ENCODE data around the gene PABPN1.
A peak's percentile ranks its signal among the peaks of the same experiment; 100 is the strongest.

The PABPN1 gene

DNA sequence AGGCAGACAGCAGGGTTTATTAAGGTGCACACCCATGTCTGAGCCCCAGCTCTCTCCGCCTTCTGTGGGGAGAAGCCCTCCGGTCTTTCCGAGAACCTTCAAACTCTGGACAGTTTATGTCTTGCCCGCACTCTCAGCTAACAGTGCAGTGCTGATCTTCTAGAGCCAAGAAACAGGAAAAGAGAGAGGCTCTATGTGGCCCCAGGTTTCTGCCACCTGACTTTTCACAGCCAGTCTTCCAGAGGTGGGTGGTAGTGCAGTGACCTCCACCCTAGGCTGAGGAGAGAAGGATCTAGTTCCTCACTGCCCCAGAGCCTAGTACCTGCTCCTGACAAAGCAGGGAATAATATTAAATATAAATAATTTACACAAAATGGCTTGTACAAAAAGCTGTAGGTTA lies 35.4 kb downstream of the PABPN1 start:
- DNase-seq (no peak), ATAC-seq (no peak)
- Mint-ChIP-seq H3K27ac (no peak overlapping the region), H3K9me3 (no peaks in the 10 kb centered on the region), H3K4me1 (peaks cover 8% of the 10 kb centered on the region), H3K36me3 (ENCODE audit: low read depth) (no peaks in the 10 kb centered on the region), H3K4me3 (no peak overlapping the region), H3K27me3 (peaks cover 13% of the 10 kb centered on the region)

DNA sequence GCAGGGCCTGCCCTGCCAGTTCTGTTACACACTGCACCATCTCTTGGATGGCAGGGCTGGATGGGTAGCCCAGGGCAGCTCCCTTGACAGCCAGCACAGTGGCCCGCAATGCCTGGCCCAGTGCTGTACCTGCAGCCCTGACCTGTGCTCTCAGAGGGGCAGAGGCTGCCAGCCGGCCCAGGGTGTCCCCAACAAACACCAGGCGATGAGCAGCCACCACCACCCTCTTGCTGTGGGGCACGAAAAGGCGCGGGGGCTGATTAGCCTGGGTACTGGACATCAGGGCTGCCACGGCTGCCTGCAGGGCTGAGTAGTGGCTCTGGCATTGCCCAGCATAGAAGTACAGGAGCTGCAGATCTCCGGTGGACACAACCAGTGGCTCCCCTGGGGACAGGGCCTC lies 36.0 kb downstream of the PABPN1 start:
- ATAC-seq (no peak), DNase-seq (no peak)
- H3K4me1 Mint-ChIP-seq = peaks cover 8% of the 10 kb centered on the region
- H3K27ac Mint-ChIP-seq = no peak overlapping the region
- no peaks in the 10 kb centered on the region for H3K9me3 Mint-ChIP-seq
- no peaks in the 10 kb centered on the region for H3K36me3 Mint-ChIP-seq (ENCODE audit: low read depth)
- H3K27me3 Mint-ChIP-seq = peaks cover 13% of the 10 kb centered on the region
- no peak overlapping the region for H3K4me3 Mint-ChIP-seq

DNA sequence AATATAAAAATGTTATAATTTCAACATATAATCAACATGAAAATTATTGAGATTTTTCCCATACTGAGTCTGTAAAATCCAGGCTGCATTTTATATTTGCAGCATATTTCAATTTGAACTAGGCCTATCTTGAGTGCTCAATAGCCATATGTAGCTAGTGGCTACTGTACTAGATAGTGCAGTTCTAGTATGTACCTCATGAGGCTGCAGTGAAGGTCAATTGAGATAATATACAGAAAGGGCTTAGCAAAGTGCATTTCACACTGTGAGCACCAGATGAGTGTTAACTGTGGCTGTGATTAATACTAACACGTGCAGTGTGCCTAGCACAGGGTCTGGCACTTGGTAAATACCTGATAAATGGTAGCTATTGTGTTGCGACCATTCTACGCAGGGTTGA lies 36.8 kb downstream of the PABPN1 start:
- Mint-ChIP-seq H3K27ac (no peak overlapping the region), H3K4me3 (no peak overlapping the region), H3K9me3 (no peaks in the 10 kb centered on the region), H3K36me3 (ENCODE audit: low read depth) (no peaks in the 10 kb centered on the region), H3K4me1 (peaks cover 4% of the 10 kb centered on the region), H3K27me3 (peaks cover 11% of the 10 kb centered on the region)
- ATAC-seq (no peak), DNase-seq (no peak)

DNA sequence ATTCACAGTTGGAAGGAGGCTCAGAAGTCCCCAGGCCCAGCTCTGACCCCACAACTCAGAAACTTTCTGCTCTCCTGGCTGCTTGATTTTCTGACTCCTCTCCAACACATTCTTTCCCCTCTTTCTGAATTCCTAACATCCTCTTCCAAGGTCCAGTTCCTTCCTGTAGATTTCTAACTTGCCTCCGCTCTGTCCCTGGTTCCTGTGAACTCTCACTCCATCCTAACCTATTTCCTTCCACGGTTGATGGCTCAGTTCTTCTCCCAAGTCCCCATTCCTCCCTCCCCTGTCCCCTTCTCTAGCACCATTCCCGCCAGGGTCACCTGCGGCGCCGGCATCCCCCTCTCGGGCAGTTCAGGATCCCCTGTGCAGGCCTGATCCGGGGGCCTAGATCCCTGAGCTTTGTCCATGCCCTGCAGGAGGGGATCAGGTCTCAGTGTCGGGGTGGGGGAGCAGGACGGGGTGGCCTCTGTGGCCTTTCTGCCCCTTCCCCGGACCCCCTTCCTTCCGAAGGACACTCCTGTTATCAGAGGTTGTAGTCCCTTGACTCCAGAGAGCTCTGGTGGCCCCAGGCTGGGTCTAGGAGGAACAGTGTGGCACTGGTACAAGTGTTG lies 37.4 kb downstream of the PABPN1 start:
- Mint-ChIP-seq H3K36me3 (ENCODE audit: low read depth) (no peaks in the 10 kb centered on the region), H3K27ac (no peak overlapping the region), H3K27me3 (peaks cover 6% of the 10 kb centered on the region), H3K9me3 (no peaks in the 10 kb centered on the region), H3K4me3 (no peak overlapping the region), H3K4me1 (no peaks in the 10 kb centered on the region)
- DNase-seq = no peak
- ATAC-seq = no peak

DNA sequence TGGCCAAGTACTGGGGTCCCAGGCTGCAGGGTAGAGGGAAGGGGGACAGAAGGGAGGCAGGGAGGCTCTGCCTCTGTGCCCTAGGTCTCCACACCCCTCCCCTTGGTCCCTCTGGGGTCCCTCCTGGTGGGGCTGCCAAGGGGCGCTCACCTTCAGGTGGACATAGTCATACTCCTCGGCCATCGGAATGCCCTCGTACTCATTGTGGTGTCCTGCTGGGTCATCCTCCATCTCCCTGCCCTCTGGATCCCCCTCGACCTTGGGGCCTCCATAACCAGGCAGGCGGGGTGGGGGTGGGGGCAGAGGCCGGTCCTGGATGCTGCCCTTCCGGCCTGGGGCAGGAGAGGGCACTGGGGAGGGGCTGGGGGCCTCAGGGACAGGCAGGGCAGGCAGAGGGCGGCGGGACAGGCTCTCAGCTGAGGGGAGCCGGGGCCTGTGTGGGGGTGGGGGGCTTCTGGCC lies 37.9 kb downstream of the PABPN1 start:
- Mint-ChIP-seq H3K9me3 (no peaks in the 10 kb centered on the region), H3K27ac (no peak overlapping the region), H3K4me3 (no peak overlapping the region), H3K27me3 (peaks cover 5% of the 10 kb centered on the region), H3K36me3 (ENCODE audit: low read depth) (no peaks in the 10 kb centered on the region), H3K4me1 (no peaks in the 10 kb centered on the region)
- ATAC-seq = no peak
- DNase-seq = no peak

DNA sequence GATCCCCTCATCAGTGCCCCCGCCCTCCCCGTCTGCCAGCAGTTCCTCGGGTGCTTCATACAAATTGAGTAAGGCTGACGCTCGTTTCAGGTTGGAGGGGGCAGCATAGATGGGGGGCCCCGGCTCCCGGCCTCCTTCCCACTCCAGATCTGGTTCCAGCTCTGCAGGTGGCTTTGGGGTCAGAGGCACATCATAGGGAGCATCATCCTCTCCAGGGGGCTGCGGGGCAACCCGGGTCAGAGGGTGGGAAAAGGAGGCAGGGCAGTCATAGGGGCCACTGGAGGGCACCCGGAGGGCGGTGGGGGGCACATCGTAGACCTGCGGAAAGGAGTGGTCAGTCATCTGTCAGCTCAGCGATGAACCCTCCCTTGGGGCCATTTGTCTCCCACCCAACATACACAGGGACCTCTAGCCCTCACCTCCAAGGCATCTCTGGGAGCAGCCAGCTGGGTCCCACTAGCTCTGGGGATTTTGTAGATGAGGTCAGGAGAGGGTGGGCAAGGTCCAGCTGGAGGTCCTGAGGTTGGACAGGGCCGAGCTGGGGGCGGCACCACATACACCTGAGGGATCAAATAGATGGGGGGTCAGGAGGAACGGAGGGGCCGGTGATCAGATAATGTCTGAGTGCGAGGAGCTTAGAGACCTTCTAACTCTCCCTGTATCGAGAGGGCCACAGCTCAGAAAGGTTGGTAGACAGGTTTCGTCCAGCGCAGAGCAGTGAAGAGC lies 38.6 kb downstream of the PABPN1 start:
- no peak for DNase-seq
- Mint-ChIP-seq H3K9me3 (no peaks in the 10 kb centered on the region), H3K27ac (no peak overlapping the region), H3K27me3 (peaks cover 12% of the 10 kb centered on the region), H3K36me3 (ENCODE audit: low read depth) (no peaks in the 10 kb centered on the region), H3K4me1 (peaks cover under 1% of the 10 kb centered on the region), H3K4me3 (no peak overlapping the region)
- ATAC-seq = no peak

DNA sequence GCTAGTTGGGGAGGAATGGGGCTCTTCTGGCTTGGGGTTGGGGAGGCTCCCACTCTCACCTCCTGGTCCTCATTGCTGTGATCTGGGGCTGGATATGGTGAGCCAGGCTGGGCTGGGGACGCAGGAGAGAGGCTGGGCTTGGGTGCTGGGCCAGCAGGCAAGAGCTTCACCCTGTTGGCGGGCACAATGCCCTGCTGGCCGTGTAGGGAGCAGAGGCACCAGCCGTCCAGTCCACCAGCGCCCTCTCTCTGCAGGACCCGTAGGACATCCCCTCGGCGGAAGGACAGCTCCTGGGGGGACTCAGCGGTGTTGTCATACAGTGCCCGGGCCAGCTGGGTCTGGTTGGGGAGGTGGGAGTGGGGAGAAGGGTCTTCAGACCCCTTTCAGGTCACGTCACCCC lies 39.2 kb downstream of the PABPN1 start:
- Mint-ChIP-seq H3K9me3 (no peaks in the 10 kb centered on the region), H3K4me3 (no peak overlapping the region), H3K27ac (no peak overlapping the region), H3K36me3 (ENCODE audit: low read depth) (no peaks in the 10 kb centered on the region), H3K27me3 (peaks cover 13% of the 10 kb centered on the region), H3K4me1 (peaks cover 2% of the 10 kb centered on the region)
- ATAC-seq (no peak), DNase-seq (no peak)

DNA sequence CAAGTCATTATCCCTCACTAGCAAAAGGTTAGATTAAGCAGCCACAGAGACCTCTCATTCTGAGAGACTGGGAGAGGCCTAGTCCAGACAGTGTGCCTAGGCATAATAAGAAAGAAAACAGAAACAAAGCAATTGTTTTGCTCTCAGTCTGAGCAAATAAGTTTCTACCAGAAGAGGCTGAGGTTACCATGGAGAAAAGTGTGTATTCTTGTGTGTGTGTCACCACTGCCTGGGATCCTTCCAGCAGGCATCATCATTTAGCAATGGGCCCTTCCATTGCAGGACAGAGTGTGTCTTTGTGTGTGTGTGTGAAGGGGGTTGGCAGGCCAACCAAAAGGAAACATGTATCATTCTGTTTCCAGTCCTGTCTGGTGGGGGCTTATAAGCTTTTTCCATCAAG lies 40.1 kb downstream of the PABPN1 start:
- ATAC-seq (peak; percentile 47), DNase-seq (no peak)
- Mint-ChIP-seq H3K4me1 (peaks cover 2% of the 10 kb centered on the region), H3K27me3 (peaks cover 13% of the 10 kb centered on the region), H3K27ac (no peak overlapping the region), H3K9me3 (no peaks in the 10 kb centered on the region), H3K36me3 (ENCODE audit: low read depth) (no peaks in the 10 kb centered on the region), H3K4me3 (no peak overlapping the region)

DNA sequence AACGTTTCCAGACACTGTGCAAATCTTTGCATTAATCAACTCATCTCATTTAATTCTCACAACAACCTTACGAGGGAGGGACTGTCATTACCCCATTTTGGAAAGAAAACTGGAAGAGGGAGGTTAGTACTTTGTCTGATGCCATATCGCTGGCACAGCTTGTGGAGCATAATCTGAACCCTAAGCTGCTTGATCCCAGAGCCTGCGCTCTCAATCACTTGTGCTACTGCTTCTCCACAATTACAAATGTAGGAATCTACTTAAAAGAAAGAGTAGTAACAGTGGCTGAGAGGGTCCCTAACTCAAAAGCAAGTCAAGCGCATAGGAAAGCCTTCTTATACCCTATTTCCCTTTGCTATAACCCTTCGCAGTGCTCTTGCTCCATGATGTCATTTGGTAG lies 40.5 kb downstream of the PABPN1 start:
- Mint-ChIP-seq H3K4me1 (peaks cover 2% of the 10 kb centered on the region), H3K36me3 (ENCODE audit: low read depth) (no peaks in the 10 kb centered on the region), H3K4me3 (no peak overlapping the region), H3K9me3 (no peaks in the 10 kb centered on the region), H3K27ac (no peak overlapping the region), H3K27me3 (peaks cover 17% of the 10 kb centered on the region)
- DNase-seq (no peak), ATAC-seq (no peak)

DNA sequence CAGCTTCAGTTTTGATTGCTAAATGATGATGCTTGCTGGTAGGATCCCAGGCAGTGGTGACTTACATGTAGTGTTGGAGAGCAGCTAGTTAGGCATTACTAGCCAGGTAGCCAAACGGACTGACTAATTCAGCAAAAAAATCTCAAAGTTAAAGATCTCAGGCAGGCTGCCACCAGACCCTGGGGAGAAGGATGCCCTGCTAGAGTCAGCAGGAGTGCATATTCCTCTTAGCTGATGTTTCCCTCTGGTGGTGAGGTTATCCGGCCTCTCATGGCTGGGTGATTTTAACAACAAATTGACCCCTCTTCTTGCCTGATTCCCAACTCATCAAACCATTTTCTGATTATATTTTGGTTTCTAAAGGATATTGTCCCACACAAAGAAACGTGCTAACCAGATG lies 40.9 kb downstream of the PABPN1 start:
- DNase-seq (no peak), ATAC-seq (no peak)
- Mint-ChIP-seq H3K4me1 (peaks cover 2% of the 10 kb centered on the region), H3K36me3 (ENCODE audit: low read depth) (no peaks in the 10 kb centered on the region), H3K27ac (no peak overlapping the region), H3K27me3 (peaks cover 22% of the 10 kb centered on the region), H3K9me3 (no peaks in the 10 kb centered on the region), H3K4me3 (no peak overlapping the region)

DNA sequence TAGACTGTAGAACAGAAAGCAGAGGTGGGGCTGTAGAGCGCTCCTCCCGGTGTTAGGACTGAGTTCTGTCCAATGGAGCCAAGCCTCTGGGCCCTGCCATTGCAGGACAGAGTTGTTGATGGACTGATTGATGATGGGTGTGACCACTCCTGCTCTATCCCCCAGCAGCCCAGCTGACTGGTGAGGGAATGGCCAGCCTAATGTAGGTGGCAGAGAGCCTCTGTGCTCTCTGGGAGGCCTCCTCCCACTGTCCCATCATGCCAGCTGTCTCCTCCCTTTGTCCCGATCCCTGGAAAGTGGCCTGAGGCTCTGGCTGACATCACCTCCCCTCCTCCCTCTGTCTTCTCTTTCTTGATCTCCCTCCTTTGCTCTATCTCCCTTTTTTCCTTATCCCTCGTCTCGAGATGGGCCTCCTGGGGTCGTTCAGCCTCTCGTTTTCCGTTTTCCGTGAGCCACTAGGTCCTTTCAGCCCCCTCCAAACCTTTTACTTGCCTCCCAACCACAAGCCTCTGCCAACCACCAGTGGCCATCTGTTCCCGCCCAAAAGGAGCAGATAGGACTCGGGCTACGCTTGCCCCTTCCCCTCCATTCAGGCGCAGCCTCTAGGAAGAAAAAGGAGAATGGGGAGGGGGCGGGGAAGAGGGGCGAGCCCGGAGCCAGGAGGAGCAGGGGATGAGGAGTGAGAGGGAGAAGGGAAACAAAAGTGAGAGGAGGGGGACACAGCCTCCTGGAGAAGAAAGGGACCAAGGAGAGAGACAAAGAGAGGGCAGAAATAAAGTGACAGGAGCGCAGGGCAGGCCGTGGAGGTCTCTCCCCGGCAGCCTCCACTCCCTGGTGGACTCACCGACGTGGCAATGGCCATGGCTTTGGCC lies 43.1 kb downstream of the PABPN1 start:
- DNase-seq (no peak), ATAC-seq (no peak)
- Mint-ChIP-seq H3K27me3 (peaks cover 28% of the 10 kb centered on the region), H3K27ac (no peak overlapping the region), H3K36me3 (ENCODE audit: low read depth) (no peaks in the 10 kb centered on the region), H3K4me1 (peaks cover 2% of the 10 kb centered on the region), H3K4me3 (no peak overlapping the region), H3K9me3 (no peaks in the 10 kb centered on the region)

DNA sequence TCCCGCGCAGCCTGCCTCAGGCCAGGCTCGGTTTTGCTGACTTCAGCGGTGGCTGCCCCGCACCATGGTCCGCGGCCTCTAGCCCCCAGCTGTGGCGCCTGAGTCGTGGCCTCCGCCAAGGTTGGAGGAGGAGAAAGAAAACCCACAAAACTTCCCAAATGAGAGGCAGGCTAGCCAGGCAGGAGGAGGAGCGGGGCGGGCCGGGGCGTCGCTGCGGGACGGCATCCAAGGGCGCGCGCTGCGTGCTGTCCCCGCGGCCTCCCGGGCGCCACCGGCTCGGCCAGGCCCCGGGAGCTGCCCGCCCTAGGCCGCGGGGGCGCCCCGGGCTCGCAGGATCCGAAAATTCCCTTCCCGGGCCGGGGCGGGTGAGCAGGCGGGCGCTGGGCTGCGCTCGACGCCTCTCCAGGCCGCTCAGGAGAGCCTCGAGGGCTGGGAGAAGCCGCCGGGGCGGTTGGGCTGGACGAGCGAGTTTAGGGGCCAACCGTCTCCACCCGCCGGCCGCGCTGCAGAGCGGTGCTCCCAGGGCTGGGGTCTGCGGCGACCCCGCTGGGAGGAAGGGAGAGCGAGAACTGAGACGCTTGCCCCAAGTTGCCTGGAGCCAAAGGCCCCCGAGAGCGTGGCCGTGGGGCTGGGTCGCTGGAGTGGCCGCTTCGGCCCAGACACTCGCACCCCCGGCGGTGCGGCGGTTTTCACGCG lies 43.9 kb downstream of the PABPN1 start, which contains the start of gene EFS:
TSS of gene EFS (minus strand) at position 137 of the 696 bp plus-strand sequence. CDS start 147 bp downstream, outside the sequence.
- no peak for ATAC-seq
- H3K27ac Mint-ChIP-seq = no peak within 1 kb of the TSS
- no peaks in the 10 kb centered on the region for H3K9me3 Mint-ChIP-seq
- DNase-seq = no peak
- peaks cover 28% of the 10 kb centered on the region for H3K27me3 Mint-ChIP-seq
- no peak within 1 kb of the TSS for H3K4me3 Mint-ChIP-seq
- H3K4me1 Mint-ChIP-seq = peaks cover 2% of the 10 kb centered on the region
- H3K36me3 Mint-ChIP-seq (ENCODE audit: low read depth) = no peaks in the 10 kb centered on the region

DNA sequence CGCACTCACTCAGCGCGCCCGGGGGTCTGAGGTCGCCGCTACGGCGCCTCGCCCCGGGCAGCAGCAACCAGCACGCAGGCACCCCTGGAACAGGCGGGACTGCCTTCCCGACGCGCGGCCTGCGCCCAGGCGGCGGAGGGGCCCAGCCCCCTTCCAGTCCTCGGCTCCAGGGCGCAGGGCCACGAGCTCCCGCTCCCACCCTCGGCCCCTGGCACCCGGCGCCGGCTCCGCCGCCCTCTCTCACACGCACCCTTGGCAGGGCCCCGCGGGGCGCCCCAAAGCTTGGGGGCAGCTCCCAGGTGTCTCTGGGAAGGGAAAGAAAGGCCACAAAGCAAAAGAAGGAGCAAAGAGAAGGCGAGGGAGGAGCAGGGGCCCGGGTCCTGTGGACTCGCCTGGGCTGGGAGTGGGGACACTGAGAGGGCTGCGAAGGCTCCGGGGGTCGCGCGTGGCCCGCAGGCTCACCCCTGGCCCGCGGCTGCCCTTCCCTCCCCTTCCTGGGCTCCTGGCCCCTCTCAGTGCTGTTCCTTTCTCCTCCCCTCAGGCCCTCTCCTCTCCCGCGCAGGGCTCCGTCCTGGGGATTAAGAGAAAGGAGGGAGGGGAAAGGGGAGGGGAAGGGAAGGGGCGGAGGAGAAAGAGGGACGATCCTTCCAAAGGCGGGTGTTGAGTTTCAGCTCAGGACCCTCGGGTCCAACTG lies 44.6 kb downstream of the PABPN1 start:
- Mint-ChIP-seq H3K36me3 (ENCODE audit: low read depth) (no peaks in the 10 kb centered on the region), H3K9me3 (no peaks in the 10 kb centered on the region), H3K27me3 (peaks cover 28% of the 10 kb centered on the region), H3K4me1 (peaks cover 2% of the 10 kb centered on the region), H3K27ac (no peak overlapping the region), H3K4me3 (no peak overlapping the region)
- no peak for ATAC-seq
- DNase-seq = no peak

DNA sequence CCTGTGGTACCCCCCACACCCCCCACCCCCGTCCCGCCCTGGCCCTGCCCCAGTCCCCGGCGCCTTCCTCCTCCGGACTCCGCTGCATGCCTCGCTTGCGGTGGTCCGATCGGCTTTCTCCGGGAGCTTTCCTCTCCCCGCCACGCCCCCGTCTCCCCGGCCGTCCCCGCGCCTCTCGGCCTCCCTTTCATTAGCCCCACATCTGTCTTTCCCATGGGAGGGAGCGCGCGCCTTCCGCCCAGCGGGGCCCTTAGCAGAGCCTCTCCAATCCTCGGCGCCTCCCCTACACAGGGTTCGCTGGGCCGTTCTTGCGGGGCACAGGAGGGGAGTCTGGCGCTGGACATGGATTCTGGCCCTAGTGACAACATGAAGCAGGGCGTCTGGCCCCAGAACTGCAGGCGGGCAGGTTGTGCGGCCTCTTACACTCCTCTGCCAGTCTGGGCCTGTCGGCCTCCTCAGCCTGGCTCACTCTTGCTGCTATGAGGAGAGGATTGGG lies 45.2 kb downstream of the PABPN1 start:
- H3K36me3 Mint-ChIP-seq (ENCODE audit: low read depth) = no peaks in the 10 kb centered on the region
- H3K4me1 Mint-ChIP-seq = peaks cover 2% of the 10 kb centered on the region
- no peak for DNase-seq
- H3K27me3 Mint-ChIP-seq = peaks cover 28% of the 10 kb centered on the region
- no peak overlapping the region for H3K4me3 Mint-ChIP-seq
- no peaks in the 10 kb centered on the region for H3K9me3 Mint-ChIP-seq
- no peak overlapping the region for H3K27ac Mint-ChIP-seq
- ATAC-seq = no peak

Data from activated naive CD8-positive, alpha-beta T cell treated with anti-CD3 and anti-CD28 coated beads, Interleukin-2, amount 50 U/mL, for 24 hours (primary cell).